ENCODE results near the gene TRAF2. TPM values are rescaled to one million over a fixed set of nuclear protein-coding genes. Genes with fewer than 3 reads are reported as not detected.

The TRAF2 gene
- total and polyA plus RNA-seq, 2 of the 13 experiments (the other 11 are each of a cell fraction or from before 2014, with no cell fraction given): 12.4 to 13.6 TPM

DNA sequence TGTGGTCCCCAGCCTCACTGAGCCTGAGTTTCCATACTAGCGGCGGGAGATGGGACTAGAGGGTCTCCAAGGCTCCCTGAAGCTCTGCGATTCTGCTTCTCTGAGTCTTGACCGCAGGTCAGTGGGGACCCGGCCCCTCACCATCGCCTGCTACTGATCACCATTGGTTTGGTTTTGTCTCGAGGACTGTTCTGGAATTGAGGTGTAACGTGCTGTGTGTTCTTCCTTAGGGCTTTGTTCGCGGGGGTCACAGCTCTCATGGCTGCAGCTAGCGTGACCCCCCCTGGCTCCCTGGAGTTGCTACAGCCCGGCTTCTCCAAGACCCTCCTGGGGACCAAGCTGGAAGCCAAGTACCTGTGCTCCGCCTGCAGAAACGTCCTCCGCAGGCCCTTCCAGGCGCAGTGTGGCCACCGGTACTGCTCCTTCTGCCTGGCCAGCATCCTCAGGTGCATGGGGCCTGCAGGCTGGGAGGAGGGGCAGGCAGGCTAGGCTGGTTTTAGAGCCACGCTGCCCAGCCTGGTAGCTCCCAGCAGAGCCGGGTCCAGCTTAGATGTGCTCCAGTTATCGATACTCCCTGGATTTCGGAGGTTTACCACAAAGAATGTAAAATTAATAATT lies 12.3 kb downstream of the TRAF2 start:
- in situ Hi-C loops (cut with HindIII; ENCODE audit: extremely low pct_ligation_motif_present, low pct_unique_long_range_greater_than_20kb) (no loop called here), intact Hi-C loops (cut with micrococcal nuclease; ENCODE audit: unreplicated experiment) (no loop called here)
- WGBS (ENCODE audit: low lambda C conversion rate): 94% methylated on average over 9 of the region's 21 CpGs
- no peaks in the 10 kb centered on the region for H3K9me3 ChIP-seq (ENCODE audit: low read length)
- BruUV-seq (replicated peaks): no TSS peak
- DNase-seq (ENCODE audit: low spot score) (no peak), FAIRE-seq (no peak), ATAC-seq (no peak)
- H4K20me1 ChIP-seq (ENCODE audit: insufficient read depth, low read length): peaks cover 12% of the 10 kb centered on the region
- H3K27ac ChIP-seq (ENCODE audit: extremely low read length, insufficient read depth, low read length): no peak overlapping the region
- no peak overlapping the region for H2AFZ ChIP-seq (ENCODE audit: low read length)
- peaks cover 34% of the 10 kb centered on the region for H3K79me2 ChIP-seq (ENCODE audit: insufficient read depth, low read length)
- TF ChIP-seq NPAS2 (CRISPR knock-in tag; IDR thresholded peaks at IDR 0.05; ENCODE audit: borderline replicate concordance) (no peak), NFIB (CRISPR knock-in tag; IDR thresholded peaks at IDR 0.05; ENCODE audit: borderline replicate concordance) (no peak), CHCHD3 (CRISPR knock-in tag; IDR thresholded peaks at IDR 0.05) (no peak), ZNF660 (CRISPR knock-in tag; IDR thresholded peaks at IDR 0.05; ENCODE audit: borderline replicate concordance, low read depth) (no peak), FOSL1 (CRISPR knock-in tag; IDR thresholded peaks at IDR 0.05; ENCODE audit: borderline replicate concordance) (no peak), TOPORS (CRISPR knock-in tag; IDR thresholded peaks at IDR 0.05) (no peak), MATR3 (CRISPR knock-in tag; IDR thresholded peaks at IDR 0.05) (no peak)
- TF ChIP-seq, protein P1, sequence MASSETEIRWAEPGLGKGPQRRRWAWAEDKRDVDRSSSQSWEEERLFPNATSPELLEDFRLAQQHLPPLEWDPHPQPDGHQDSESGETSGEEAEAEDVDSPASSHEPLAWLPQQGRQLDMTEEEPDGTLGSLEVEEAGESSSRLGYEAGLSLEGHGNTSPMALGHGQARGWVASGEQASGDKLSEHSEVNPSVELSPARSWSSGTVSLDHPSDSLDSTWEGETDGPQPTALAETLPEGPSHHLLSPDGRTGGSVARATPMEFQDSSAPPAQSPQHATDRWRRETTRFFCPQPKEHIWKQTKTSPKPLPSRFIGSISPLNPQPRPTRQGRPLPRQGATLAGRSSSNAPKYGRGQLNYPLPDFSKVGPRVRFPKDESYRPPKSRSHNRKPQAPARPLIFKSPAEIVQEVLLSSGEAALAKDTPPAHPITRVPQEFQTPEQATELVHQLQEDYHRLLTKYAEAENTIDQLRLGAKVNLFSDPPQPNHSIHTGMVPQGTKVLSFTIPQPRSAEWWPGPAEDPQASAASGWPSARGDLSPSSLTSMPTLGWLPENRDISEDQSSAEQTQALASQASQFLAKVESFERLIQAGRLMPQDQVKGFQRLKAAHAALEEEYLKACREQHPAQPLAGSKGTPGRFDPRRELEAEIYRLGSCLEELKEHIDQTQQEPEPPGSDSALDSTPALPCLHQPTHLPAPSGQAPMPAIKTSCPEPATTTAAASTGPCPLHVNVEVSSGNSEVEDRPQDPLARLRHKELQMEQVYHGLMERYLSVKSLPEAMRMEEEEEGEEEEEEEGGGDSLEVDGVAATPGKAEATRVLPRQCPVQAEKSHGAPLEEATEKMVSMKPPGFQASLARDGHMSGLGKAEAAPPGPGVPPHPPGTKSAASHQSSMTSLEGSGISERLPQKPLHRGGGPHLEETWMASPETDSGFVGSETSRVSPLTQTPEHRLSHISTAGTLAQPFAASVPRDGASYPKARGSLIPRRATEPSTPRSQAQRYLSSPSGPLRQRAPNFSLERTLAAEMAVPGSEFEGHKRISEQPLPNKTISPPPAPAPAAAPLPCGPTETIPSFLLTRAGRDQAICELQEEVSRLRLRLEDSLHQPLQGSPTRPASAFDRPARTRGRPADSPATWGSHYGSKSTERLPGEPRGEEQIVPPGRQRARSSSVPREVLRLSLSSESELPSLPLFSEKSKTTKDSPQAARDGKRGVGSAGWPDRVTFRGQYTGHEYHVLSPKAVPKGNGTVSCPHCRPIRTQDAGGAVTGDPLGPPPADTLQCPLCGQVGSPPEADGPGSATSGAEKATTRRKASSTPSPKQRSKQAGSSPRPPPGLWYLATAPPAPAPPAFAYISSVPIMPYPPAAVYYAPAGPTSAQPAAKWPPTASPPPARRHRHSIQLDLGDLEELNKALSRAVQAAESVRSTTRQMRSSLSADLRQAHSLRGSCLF (CRISPR knock-in tag; IDR thresholded peaks at IDR 0.05; ENCODE audit: borderline replicate concordance): no peak
- no peak overlapping the region for H3K9ac ChIP-seq (ENCODE audit: insufficient read depth, low read depth, low read length)
- H3K4me1 ChIP-seq (ENCODE audit: insufficient read depth, low read length): peaks cover 27% of the 10 kb centered on the region
- no peak overlapping the region for H3K4me3 ChIP-seq (replicated peaks in 1 of 3; ENCODE audit: insufficient read depth in 1 of 3, low read depth in 2 of 3, low read length in 3 of 3)
- H3K4me2 ChIP-seq (ENCODE audit: low read depth, low read length): no peak overlapping the region
- no peaks in the 10 kb centered on the region for H3K27me3 ChIP-seq (ENCODE audit: control insufficient read depth in 1 of 2, insufficient read depth in 2 of 2, low read length in 2 of 2)
- ChIA-PET CTCF (ENCODE audit: low intra/inter-chr PET ratio, low total read pairs) (no interaction called here), POLR2A (interaction anchor here (1.3 to 1.6 kb wide), 2 partner anchors 12 to 17 kb away, joined by 4 to 5 read pairs; partner anchors contain the start of gene TRAF2)
- H3K36me3 ChIP-seq (replicated peaks in 1 of 2; ENCODE audit: control insufficient read depth in 1 of 2, insufficient read depth in 2 of 2, low read length in 2 of 2): peaks cover 17 to 38% of the 10 kb centered on the region in 2 experiments
